HG03520 (cell line): ENCODE results near the gene NPPA.

Experiments
- ATAC-seq: cut with Tn5 transposase; IDR thresholded peaks from one replicate; pipeline ENCODE4 v1.9.1; 2021; ENCODE audit warnings: mild to moderate bottlenecking, moderate library complexity; ENCODE audit not compliant: unreplicated experiment

NPPA gene

DNA sequence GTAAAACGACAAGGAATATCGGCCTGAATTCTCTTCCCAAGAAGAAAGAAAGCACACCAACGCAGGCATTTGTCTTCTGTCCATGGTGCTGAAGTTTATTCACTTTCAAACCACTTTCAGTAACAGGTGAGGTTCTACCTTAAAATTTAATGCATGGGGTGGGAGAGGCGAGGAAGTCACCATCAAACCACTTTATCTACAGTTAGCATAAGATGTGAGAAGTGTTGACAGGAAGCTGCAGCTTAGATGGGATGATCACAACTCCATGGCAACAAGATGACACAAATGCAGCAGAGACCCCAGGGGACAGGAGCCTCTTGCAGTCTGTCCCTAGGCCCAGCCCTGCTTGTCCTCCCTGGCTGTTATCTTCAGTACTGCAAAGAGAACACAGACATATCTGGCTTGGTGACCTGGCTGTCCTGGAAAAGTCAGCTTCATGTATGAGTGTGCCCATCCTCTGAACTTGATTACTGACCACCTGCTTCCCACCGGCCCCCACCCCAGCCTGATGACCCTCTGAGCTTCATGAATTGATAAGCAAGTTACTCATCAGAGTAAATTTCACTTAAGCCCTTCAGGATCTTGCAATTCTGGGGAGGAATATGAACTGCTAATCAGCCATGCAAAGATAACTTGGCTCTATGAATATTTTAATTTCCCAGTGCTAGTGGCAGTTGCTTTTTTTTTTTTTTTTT lies 1.8 kb downstream of the NPPA start:
- no peak for ATAC-seq

DNA sequence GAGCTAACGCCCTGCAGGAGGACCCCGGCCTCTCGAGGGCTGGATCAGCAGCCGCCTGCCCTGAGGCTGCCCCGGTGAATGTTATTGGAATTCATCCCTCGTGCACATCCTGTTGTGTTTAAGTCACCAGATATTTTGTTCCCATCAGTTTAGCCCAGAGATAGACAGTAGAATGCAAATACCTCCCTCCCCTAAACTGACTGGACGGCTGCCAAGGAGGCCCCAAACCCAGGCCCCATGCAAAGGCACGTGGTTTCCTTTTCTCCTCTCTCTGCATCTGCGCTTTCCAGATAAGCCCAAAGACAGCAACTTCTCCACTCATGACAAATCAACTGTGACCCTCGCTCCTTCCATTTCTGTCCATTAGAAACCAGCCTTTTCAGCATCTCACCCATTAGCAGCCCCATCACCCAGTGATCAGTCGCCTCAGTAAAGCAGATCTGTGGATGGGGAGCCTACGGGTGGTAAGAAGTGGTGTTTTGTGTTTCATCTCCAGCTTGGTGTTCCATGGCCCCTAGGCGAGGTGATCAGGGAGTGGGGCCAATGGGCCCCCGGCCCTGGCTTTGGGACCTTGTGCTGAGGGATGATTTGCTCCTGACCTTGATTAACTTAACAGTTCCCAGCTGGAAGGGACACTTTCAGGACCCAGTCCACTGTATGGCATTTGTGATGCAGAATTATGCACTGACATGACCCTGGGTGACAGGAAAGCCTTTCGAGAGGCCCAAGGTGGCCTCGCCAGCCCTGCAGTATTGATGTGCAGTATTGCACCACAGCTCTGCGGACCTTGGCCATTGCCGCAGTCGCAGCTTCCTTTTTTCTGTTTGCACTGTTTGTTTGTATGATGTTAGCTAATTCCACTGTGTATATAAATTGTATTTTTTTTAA lies 5.2 kb downstream of the NPPA start:
- ATAC-seq: no peak

DNA sequence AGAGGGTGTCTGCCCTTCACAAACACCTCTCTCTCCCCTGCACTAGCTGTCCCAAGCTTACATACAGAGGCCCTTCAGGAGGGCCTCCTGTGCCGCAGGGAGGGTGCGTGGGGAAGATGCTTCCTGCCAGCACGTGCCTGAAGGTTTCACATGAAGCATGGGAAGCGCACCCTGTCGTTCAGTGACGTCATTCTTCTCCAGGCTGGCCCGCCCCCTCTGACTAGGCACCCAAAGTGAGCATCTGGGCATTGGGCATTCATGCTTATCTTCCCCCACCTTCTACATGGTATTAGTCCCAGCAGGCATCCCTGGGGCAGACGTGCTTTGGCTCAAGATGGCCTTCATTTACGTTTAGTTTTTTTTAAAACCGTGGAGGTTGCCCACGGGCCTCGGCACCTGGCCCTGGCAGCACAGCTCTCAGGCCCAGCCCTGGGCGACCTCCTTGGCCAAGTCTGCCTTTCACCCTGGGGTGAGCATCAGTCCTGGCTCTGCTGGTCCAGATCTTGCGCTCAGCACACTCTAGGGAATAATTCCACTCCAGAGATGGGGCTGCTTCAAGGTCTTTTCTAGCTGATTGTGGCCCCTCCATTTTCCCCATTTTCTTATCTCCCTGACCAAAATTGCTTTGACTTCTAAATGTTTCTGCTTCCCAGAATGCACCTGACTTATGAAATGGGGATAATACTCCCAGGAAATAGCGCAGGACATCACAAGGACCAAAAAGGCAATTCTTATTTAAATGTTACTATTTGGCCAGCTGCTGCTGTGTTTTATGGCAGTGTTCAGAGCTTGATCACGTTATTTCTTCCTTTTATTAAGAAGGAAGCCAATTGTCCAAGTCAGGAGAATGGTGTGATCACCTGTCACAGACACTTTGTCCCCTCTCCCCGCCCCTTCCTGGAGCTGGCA lies 6.1 kb downstream of the NPPA start:
- no peak for ATAC-seq

DNA sequence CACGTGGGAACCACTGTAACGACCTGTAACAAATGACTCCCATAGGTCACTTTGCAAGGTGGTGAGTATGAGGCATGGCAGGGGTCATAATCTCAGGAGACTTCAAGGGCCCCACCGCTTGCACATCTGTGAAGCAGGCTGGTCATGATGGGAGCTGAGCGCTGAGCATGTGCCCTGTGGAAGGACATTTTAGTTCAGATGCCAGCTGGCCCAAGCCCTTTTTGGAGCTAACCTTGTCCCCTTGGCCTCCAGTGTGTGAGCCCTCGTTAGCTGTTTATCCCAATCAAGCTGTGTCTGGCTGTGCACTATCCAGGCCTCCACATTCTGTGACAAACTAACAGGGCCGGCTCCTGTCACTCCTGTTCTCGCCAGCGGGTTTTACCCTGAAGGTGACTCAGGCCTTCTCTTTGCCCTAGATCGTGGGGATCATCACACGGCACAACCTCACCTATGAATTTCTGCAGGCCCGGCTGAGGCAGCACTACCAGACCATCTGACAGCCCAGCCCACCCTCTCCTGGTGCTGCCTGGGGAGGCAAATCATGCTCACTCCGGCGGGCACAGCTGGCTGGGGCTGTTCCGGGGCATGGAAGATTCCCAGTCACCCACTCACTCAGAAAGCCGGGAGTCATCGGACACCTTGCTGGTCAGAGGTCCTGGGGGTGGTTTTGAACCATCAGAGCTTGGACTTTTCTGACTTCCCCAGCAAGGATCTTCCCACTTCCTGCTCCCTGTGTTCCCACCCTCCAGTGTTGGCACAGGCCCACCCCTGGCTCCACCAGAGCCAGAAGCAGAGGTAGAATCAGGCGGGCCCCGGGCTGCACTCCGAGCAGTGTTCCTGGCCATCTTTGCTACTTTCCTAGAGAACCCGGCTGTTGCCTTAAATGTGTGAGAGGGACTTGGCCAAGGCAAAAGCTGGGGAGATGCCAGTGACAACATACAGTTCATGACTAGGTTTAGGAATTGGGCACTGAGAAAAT lies 7.6 kb downstream of the NPPA start:
- ATAC-seq: no peak

DNA sequence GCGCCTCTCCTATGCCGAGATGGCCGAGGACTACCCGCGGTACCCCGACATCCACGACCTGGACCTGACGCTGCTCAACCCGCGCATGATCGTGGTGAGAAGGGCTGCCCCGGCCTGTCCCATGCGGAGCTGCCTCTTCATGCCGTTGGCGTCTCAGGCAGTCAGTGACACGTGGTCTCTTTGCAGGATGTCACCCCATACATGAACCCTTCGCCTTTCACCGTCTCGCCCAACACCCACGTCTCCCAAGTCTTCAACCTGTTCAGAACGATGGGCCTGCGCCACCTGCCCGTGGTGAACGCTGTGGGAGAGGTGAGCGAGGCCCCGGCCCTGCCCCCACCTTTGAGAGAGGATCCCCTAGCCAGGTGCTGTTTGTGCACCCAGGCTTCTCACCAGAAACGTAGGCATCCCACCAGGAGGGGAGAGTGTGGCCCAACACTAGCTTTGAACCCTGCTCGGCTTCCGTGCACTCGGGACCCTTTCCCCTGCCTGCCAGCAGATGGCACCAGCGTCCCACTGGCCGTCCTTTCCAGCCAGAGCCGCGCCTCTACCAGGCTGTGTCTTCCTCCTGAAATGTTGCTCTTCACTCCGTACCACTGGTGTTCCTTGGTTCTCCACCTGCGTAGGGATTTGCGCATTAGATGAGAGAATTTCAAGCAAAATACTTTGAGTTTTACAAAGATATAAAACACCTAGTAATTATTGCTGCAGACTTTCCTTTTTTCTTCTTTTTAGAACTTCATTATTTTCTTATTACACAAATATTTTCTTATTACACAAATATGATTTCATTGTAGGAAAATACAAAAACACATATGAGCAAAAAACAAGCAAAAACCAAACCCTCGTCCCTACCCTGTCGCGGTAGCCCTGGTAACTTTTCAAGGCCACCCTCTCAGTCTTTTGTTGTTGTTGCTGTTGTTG lies 9.0 kb downstream of the NPPA start:
- no peak for ATAC-seq

DNA sequence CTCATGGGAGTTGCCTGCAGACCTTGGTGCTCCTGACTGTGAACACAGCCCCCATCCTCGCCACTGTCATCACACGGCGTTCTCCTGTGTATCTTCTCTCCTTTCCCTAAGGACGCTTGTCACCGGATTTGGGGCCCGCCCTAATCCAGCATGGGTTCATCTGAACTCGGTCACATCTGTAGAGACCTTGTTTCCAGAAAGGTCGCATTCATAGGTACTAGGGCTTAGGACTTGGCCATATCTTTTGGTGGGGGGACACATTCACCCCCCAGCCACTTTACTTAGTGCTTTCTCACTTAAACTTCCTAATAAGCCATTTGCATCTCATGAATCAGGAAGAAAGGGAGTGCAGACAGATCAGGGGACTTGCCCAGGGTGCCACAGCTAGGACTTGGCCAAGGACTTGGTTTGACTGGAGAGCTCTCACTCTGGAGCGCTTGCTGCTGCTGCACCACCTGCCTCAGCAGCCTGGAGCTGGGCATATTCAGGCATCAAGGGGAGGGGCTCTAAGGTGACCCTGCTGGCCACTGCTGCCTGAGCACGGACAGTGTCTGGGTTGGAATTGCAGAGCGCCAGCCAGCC lies 9.7 kb downstream of the NPPA start:
- no peak for ATAC-seq

DNA sequence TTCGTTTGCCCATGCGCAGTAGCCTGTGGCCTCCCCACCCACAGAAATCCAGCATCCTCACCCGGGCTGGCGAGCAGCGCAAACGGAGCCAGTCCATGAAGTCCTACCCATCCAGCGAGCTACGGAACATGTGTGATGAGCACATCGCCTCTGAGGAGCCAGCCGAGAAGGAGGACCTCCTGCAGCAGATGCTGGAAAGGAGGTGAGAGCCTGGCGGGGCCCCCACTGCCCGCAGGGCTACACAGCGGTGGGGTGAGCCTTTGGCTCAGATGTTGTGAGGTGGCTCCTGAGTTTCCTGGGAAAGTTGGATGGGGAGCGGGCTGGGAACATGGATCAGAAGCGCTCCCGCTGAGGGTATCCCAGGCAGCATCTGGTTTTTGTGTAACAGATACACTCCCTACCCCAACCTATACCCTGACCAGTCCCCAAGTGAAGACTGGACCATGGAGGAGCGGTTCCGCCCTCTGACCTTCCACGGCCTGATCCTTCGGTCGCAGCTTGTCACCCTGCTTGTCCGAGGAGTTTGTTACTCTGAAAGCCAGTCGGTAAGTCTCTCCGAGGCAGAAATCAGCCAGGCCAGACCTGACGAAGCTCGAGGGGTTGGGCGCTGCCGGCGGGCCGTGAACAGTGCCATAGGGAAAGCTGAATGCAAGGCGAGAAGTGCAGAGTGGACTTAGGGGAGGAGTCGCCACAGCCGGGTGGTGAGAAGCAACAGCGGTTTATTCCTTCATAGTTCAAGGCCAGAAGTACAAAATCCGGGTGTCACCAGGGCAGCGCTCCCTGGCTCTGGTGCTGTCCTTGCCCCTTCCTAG lies 10.4 kb downstream of the NPPA start:
- ATAC-seq: no peak

DNA sequence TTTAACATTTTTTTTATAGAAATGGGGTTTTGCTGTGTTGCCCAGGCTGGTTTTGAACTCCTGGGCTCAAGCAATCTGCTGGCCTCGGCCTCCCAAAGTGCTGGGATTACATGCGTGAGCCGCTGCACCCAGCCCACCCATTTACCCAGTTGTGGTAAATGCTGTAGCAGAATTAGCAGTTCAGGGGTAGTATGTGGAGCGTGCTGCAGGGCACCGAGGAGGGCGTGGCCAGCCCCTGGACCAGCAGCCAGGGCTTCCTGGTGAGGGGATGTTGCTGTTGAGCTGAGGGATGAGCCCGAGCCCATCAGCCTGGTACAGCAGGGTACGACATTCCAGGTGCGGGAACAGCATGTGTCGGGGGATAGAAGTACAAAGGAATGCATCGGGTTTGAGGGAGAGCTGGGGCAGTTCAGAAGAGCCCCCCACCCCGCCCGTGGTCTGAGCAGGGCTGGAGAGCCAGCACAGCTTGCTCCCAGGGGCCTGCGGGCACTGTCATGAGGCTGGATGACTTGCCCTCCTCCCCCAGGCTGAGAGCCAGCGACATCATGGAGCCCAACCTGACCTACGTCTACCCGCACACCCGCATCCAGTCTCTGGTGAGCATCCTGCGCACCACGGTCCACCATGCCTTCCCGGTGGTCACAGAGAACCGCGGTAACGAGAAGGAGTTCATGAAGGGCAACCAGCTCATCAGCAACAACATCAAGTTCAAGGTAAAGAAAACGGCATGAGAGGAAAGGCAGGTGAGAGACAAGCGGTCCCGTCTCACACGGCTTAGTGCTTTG lies 11.9 kb downstream of the NPPA start:
- no peak for ATAC-seq

DNA sequence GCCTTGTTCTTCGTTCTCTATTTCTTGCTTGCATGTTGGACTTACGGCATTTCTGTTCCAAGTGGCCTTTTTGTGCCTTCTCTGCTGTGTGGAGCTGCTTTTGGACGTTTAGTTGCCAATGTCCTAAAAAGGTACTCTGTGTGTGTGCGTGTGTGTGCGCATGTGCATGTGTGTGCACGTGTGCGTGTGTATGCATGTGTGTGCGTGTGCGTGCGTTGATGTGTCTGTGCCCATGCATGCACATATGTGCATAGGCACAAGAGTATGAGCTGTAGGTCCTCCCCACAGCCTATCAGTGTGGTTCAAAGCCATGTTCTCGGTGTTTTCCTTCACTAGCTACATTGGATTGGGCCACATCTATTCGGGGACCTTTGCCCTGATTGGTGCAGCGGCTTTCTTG lies 13.7 kb downstream of the NPPA start:
- ATAC-seq: no peak

DNA sequence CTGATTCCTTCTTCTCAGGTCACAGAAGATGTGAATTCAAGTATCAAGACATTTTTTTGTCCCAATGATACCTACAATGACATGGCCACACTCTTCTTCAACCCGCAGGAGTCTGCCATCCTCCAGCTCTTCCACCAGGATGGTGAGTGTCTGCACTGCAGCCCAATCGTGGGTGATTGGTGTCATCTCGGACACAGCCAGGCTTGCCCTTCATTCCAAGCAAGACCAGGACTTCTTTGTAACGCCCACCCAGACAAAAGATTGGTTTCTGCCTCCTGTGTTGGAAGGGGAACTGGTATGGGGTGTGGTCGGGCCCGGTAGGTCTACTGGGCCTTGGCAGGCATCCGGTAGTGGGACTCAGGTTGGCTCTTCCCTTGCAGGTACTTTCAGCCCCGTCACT lies 14.1 kb downstream of the NPPA start:
- no peak for ATAC-seq

DNA sequence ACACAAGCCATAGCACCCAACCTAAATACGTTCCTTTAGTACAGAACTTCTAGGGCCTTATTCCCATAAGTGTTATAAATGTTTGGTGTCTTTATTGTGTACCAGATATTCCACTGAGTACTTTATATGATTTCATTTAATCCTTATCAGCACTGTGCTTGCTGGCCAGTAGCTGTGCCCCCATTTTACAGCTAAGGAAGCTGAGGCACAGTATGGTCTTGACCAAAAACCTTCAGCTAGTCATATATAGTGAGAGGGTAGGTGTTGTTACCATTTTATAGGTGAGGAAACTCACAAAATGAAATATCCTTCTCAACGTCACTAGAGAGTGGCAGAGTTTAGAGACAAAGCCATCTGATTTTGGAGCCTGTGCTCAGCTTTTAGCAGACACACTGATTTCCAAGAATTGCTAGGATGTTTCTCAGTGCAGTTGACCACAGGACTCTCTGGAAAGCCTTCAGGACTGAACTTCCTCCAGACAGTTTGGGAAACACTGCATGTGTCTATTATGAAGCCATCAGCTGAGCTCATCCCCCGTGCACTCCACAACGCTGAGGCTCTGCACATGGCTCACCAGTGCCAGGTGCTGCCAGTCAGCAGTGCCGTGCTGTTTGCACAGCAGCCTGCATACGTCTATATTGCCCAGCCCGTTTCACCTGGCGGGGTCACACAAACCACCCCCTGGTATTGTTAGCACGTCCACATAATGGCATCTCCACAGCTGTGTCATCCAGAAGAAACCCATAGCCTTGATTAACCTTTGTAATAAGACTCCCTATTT lies 15.4 kb downstream of the NPPA start:
- no peak for ATAC-seq

DNA sequence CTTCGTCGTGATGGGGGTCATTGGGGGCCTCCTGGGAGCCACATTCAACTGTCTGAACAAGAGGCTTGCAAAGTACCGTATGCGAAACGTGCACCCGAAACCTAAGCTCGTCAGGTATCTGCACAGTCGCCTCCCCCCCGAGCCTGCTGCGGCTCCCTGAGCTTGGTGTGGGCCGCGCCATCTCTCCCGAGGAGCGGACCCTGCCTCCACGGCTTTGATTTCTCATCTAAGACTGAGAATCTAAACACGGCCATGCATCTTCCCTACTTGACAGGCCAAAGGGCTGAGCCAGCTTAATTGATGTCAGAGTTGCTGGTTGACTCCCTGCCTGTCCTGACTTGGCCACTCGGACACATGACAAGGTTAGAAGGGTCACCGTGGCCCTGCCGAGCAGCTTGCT lies 19.1 kb downstream of the NPPA start:
- ATAC-seq: no peak

DNA sequence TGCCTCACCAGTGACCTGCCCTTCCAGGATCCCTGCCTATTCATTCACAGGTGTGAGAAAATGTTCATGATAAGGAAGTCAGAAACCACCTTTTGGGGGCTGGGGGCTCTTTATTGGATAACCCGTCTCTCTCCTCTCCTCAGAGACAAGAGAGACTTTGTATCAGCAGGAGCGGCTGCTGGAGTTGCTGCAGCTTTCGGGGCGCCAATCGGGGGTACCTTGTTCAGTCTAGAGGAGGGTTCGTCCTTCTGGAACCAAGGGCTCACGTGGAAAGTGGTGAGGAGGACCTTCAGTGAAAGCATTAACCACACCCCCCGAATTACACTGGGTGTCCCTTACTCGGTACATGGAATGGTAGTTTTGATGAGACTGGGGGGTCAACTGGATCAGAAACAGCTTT lies 20.6 kb downstream of the NPPA start:
- no peak for ATAC-seq

DNA sequence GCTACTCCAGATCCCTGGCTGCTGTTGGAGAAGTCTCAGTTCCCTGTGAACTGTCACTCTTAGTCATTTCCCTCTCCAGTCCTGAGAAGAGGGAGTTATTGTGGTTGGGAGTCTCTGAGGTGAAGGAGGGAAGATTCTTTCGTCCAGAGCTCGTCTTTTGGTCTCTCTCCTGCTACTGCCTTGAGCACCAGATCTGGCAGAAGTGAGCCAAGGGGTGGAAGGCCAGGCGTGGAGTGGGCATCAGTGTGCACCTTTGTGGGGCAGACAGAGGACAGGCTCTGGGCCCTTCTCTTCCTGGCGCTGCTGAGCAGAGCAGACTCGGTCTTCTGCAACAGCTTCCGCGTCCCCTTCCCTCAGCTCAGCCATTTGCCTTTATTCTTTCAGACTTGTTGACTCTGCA lies 22.5 kb downstream of the NPPA start:
- no peak for ATAC-seq

DNA sequence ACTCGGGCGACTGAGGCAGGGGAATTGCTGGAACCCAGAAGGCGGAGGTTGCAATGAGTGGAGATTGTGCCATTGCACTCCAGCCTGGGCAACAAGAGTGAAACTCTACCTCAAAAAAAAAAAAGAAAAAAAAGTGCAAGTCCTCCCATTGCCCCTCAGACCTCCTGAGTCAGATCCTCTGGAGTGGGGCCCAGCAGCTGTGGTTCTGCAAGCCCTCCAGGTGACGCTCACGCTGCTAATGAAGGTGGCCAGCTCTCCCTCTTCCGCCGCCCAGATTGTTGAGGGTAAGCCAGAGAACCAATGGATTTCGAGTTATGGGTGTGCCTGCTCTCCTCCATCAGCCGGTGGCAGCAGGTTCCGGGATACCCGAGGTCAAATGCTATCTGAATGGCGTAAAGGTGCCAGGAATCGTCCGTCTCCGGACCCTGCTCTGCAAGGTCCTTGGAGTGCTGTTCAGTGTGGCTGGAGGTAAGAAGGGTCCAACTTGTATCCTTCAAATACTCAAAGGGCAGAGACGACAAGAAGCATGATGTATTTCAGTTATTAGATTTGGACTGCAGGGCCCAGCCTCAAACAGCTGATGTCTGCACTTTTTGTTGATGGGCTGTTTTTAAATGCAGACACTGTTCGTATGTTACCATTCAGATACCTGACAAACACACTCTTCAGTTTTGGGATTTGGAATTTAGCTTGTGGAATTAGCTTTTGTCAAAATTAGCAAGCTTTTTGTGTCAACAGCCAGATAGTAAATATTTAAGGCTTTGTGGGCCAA lies 24.0 kb downstream of the NPPA start:
- no peak for ATAC-seq

DNA sequence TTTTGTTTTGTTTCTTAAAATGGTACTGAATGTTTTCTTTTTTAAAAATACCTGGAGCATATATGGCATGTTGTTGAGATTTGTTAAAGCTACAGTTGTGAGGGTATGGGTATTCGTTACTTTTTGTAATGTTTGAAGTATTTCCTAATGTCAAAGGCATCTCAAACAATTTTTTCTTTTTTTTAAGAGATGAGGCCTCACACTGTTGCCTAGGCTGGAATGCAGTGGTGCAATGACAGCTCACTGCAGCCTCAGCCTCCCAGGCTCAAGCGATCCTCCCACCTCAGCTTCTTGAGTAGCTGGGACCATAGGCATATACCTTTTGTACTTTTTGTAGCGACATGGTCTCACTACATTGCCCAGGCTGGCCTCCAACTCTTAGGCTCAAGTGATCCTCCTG lies 25.5 kb downstream of the NPPA start:
- no peak for ATAC-seq
